Measurements from ENCODE around the gene PHLDB3. TPM values are rescaled to one million over a fixed set of nuclear protein-coding genes. Genes with fewer than 3 reads are reported as not detected.
"Not testable (repeated sequence)": the region's sequence is repeated elsewhere in the genome, so short reads cannot be mapped to it uniquely, and the experiment has no call there.

Gene PHLDB3
- total RNA-seq, 2 donors from 2014 or later: 7.7 to 13.5 TPM

GRCh38 chr19:43439032-43439708 is 65.4 kb downstream of the PHLDB3 start:
- Histone ChIP-seq H3K9ac (ENCODE audit: extremely low read depth, low read length, poor library complexity, severe bottlenecking) (no peak overlapping the region), H3K27me3 (ENCODE audit: control insufficient read depth, insufficient read depth, low read length, poor library complexity, severe bottlenecking) (no peaks in the 10 kb centered on the region), H3K9me3 (ENCODE audit: control insufficient read depth, low read length) (no peaks in the 10 kb centered on the region), H3K36me3 (ENCODE audit: control insufficient read depth, insufficient read depth, low read length) (no peaks in the 10 kb centered on the region), H3K27ac (ENCODE audit: low read depth, low read length) (no peak overlapping the region), H3K4me1 (ENCODE audit: control insufficient read depth, insufficient read depth, low read length) (no peaks in the 10 kb centered on the region), H3K4me3 (ENCODE audit: low read length) (no peak overlapping the region)
- H3K36me3 Mint-ChIP-seq (ENCODE audit: low read depth): no peaks in the 10 kb centered on the region
- no peaks in the 10 kb centered on the region for H3K4me1 Mint-ChIP-seq
- DNase-seq: no peak
- H3K27ac Mint-ChIP-seq: no peak overlapping the region
- peaks cover 10% of the 10 kb centered on the region for H3K27me3 Mint-ChIP-seq (ENCODE audit: insufficient read depth)
- WGBS, 2 experiments (ENCODE audit: insufficient coverage in 1 of 2, insufficient read length in 1 of 2): 93 to 94% methylated on average over 4 to 9 of the region's 14 CpGs
- H3K9me3 Mint-ChIP-seq: no peaks in the 10 kb centered on the region
- TF ChIP-seq CTCF (conservative IDR thresholded peaks at IDR 0.05): no peak
- no peak overlapping the region for H3K4me3 Mint-ChIP-seq

GRCh38 chr19:43438291-43439031 is 66.1 kb downstream of the PHLDB3 start:
- Histone ChIP-seq H3K27ac (ENCODE audit: low read depth, low read length) (no peak overlapping the region), H3K27me3 (ENCODE audit: control insufficient read depth, insufficient read depth, low read length, poor library complexity, severe bottlenecking) (no peaks in the 10 kb centered on the region), H3K4me3 (ENCODE audit: low read length) (no peak overlapping the region), H3K9me3 (ENCODE audit: control insufficient read depth, low read length) (no peaks in the 10 kb centered on the region), H3K36me3 (ENCODE audit: control insufficient read depth, insufficient read depth, low read length) (no peaks in the 10 kb centered on the region), H3K9ac (ENCODE audit: extremely low read depth, low read length, poor library complexity, severe bottlenecking) (no peak overlapping the region), H3K4me1 (ENCODE audit: control insufficient read depth, insufficient read depth, low read length) (no peaks in the 10 kb centered on the region)
- WGBS, 2 experiments (ENCODE audit: insufficient coverage in 1 of 2, insufficient read length in 1 of 2): 93 to 95% methylated on average over 8 to 9 of the region's 9 CpGs
- Mint-ChIP-seq H3K4me3 (no peak overlapping the region), H3K27ac (no peak overlapping the region), H3K27me3 (ENCODE audit: insufficient read depth) (peaks cover 10% of the 10 kb centered on the region), H3K4me1 (no peaks in the 10 kb centered on the region), H3K9me3 (no peaks in the 10 kb centered on the region), H3K36me3 (ENCODE audit: low read depth) (no peaks in the 10 kb centered on the region)
- TF ChIP-seq CTCF (conservative IDR thresholded peaks at IDR 0.05): no peak
- DNase-seq: no peak

- Histone ChIP-seq H3K9ac (ENCODE audit: extremely low read depth, low read length, poor library complexity, severe bottlenecking) (no peak overlapping the region), H3K4me1 (ENCODE audit: control insufficient read depth, insufficient read depth, low read length) (no peaks in the 10 kb centered on the region), H3K4me3 (ENCODE audit: low read length) (no peak overlapping the region), H3K36me3 (ENCODE audit: control insufficient read depth, insufficient read depth, low read length) (no peaks in the 10 kb centered on the region), H3K9me3 (ENCODE audit: control insufficient read depth, low read length) (no peaks in the 10 kb centered on the region), H3K27me3 (ENCODE audit: control insufficient read depth, insufficient read depth, low read length, poor library complexity, severe bottlenecking) (no peaks in the 10 kb centered on the region), H3K27ac (ENCODE audit: low read depth, low read length) (no peak overlapping the region)
- H3K36me3 Mint-ChIP-seq (ENCODE audit: low read depth): no peaks in the 10 kb centered on the region
- no peak for TF ChIP-seq CTCF (conservative IDR thresholded peaks at IDR 0.05)
- no peak overlapping the region for H3K4me3 Mint-ChIP-seq
- H3K9me3 Mint-ChIP-seq: no peaks in the 10 kb centered on the region
- whole genome bisulfite sequencing, 2 experiments (ENCODE audit: insufficient coverage in 1 of 2, insufficient read length in 1 of 2): 92 to 95% methylated on average over 3 to 6 of the region's 6 CpGs
- no peak overlapping the region for H3K27ac Mint-ChIP-seq
- H3K27me3 Mint-ChIP-seq (ENCODE audit: insufficient read depth): peaks cover 10% of the 10 kb centered on the region
- no peak for DNase-seq
- no peaks in the 10 kb centered on the region for H3K4me1 Mint-ChIP-seq
Observed at GRCh38 chr19:43437712-43438111, 66.8 kb downstream of the PHLDB3 start.

GRCh38 chr19:43437284-43437683 is 67.3 kb downstream of the PHLDB3 start:
- H3K27me3 ChIP-seq (ENCODE audit: control insufficient read depth, insufficient read depth, low read length, poor library complexity, severe bottlenecking); H3K4me1 ChIP-seq (ENCODE audit: control insufficient read depth, insufficient read depth, low read length); H3K4me3 ChIP-seq (ENCODE audit: low read length); H3K9me3 Mint-ChIP-seq; H3K4me3 Mint-ChIP-seq; H3K36me3 Mint-ChIP-seq (ENCODE audit: low read depth); H3K27ac ChIP-seq (ENCODE audit: low read depth, low read length); H3K36me3 ChIP-seq (ENCODE audit: control insufficient read depth, insufficient read depth, low read length); H3K9me3 ChIP-seq (ENCODE audit: control insufficient read depth, low read length); H3K4me1 Mint-ChIP-seq; H3K9ac ChIP-seq (ENCODE audit: extremely low read depth, low read length, poor library complexity, severe bottlenecking); DNase-seq; H3K27me3 Mint-ChIP-seq (ENCODE audit: insufficient read depth); H3K27ac Mint-ChIP-seq: not testable (repeated sequence)
- WGBS, 2 experiments (ENCODE audit: insufficient coverage in 1 of 2, insufficient read length in 1 of 2): 90 to 100% methylated on average over 5 to 11 of the region's 11 CpGs

Data from endodermal cell (in vitro differentiated cells).